IPS DF 6.9 (cell line): ENCODE results near the gene AFDN.

ENCODE experiments used
- DNase-seq: peaks from one replicate; pipeline ENCODE4 v3.0.0-alpha.2; 2013; ENCODE audit warnings: low read depth, low spot score
- H3K27ac ChIP-seq: one replicate; pipeline ENCODE4 v1.5.1; 2013; ENCODE audit warnings: low read length, control low read depth
- H3K27me3 ChIP-seq: 2 replicates; pipeline ENCODE4 v1.6.1; 2013; ENCODE audit warnings: mild to moderate bottlenecking, low read length; ENCODE audit not compliant: control insufficient read depth, insufficient read depth
- H3K36me3 ChIP-seq: 2 replicates; pipeline ENCODE4 v1.6.1; 2013; ENCODE audit warnings: low read length; ENCODE audit not compliant: control insufficient read depth, insufficient read depth
- H3K4me1 ChIP-seq: 2 replicates; pipeline ENCODE4 v1.6.1; 2013; ENCODE audit warnings: low read length; ENCODE audit not compliant: control insufficient read depth, insufficient read depth
- H3K4me3 ChIP-seq: 2 replicates; pipeline ENCODE4 v1.5.1; 2013; ENCODE audit warnings: mild to moderate bottlenecking, low read length
- H3K9me3 ChIP-seq: 2 replicates; pipeline ENCODE4 v1.6.1; 2013; ENCODE audit warnings: low read length, inconsistent platforms; ENCODE audit not compliant: control insufficient read depth, insufficient read depth
- WGBS: extraction: QIAGEN DNeasy Blood & Tissue Kit; methylation state at CpG from one replicate; pipeline ENCODE4 v1.1.7; 2013; ENCODE audit warnings: mixed read lengths, missing lambda C conversion rate; ENCODE audit not compliant: insufficient read length, insufficient coverage; 5-methylcytosine and 5-hydroxymethylcytosine counted together

AFDN gene

DNA sequence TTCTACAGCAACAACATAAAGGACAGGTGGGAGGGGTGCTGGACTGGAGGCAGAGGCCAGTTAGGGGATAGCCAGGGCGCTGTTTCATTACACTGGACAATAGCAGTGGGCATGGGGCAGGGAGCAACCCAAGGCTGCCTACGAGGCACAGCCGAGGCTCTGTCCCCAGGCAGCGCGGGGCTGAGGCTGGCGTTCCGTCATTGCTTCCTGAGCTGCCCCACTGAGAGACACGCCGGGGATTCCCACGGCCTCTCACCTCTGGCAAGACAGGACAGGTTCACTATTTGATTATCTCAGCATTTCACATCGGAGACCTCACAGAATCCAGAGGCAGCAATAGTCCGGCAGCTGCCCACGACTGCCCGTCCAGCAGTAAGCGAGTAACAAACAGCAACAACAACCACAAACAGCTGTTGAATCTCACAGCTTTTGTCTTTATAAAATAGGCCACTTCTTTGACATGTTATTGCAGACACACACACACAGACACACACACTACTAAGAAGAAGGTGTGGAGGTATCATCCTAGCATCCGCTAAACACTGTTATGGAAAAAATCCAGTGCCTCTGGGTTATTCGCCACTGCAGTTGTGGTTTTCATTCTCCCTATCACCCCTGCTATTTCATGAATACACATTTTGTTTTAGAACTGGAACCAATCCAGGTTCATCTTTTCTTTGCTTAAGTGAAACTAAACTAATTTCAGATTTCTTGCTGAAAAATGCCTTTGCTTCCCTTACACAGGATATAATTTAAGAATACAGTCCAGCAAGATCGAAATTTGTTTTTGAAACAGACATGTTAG, 190.2 kb downstream of the AFDN start:
- Histone ChIP-seq H3K9me3 (no peaks in the 10 kb centered on the region), H3K4me3 (no peak overlapping the region), H3K27ac (no peak overlapping the region), H3K36me3 (no peaks in the 10 kb centered on the region), H3K4me1 (no peaks in the 10 kb centered on the region; the same call in 1 of the 2 replicates), H3K27me3 (no peaks in the 10 kb centered on the region)
- no peak for DNase-seq
- WGBS = no CpG with 5 or more reads among the region's 18 CpGs

DNA sequence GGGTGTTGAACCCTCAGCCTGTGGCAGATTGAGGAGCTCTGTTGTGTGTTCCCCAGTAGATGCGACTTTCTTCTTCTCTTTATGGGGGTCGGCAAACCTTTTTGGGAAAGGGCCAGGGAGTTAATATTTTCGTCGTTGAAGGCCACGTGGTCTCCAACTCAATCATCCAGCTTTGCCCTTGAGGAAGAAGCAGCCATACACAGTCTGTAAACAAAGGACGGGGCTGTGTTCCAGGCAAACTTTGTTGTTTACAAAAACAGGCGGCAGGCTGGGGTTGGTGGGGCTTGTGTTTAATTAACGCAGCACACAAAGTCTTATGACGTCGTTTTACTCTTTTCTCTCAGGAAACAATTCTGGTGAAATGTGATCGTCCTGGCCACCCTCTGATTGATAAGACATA, 190.9 kb downstream of the AFDN start:
- Histone ChIP-seq H3K4me1 (no peaks in the 10 kb centered on the region; the same call in 1 of the 2 replicates), H3K27ac (no peak overlapping the region), H3K36me3 (no peaks in the 10 kb centered on the region), H3K27me3 (no peaks in the 10 kb centered on the region), H3K4me3 (no peak overlapping the region), H3K9me3 (no peaks in the 10 kb centered on the region)
- no peak for DNase-seq
- WGBS = no CpG with 5 or more reads among the region's 11 CpGs

GRCh38 chr6:168018664-168019063, 192.0 kb downstream of the AFDN start:
- H3K4me3 ChIP-seq = no peak overlapping the region
- no peaks in the 10 kb centered on the region for H3K36me3 ChIP-seq
- no CpG with 5 or more reads among the region's 15 CpGs for WGBS
- no peaks in the 10 kb centered on the region for H3K9me3 ChIP-seq
- DNase-seq = no peak
- no peak overlapping the region for H3K27ac ChIP-seq
- H3K27me3 ChIP-seq = no peaks in the 10 kb centered on the region
- H3K4me1 ChIP-seq = no peaks in the 10 kb centered on the region; the same call in 1 of the 2 replicates

- Histone ChIP-seq H3K36me3 (no peaks in the 10 kb centered on the region), H3K9me3 (no peaks in the 10 kb centered on the region), H3K27ac (no peak overlapping the region), H3K4me1 (no peaks in the 10 kb centered on the region; the same call in 1 of the 2 replicates), H3K27me3 (no peaks in the 10 kb centered on the region), H3K4me3 (no peak overlapping the region)
- WGBS = no CpG with 5 or more reads among the region's 8 CpGs
- DNase-seq = no peak
Measured at GRCh38 chr6:168020242-168020641, 193.5 kb downstream of the AFDN start.

GRCh38 chr6:168021581-168021980, 194.9 kb downstream of the AFDN start:
- Histone ChIP-seq H3K27me3 (no peaks in the 10 kb centered on the region), H3K36me3 (no peaks in the 10 kb centered on the region), H3K27ac (no peak overlapping the region), H3K4me1 (no peaks in the 10 kb centered on the region; the same call in 1 of the 2 replicates), H3K9me3 (no peaks in the 10 kb centered on the region), H3K4me3 (no peak overlapping the region)
- no CpG with 5 or more reads among the region's 5 CpGs for WGBS
- DNase-seq = no peak
